Adrenal gland (tissue), 12 donors: Measurements from ENCODE around the gene PHF13. TPM values are rescaled to one million over a fixed set of nuclear protein-coding genes. Genes with fewer than 3 reads are reported as not detected.
A peak's percentile ranks its signal among the peaks of the same experiment; 100 is the strongest.

Experiments used
- DNase-seq, 7 donors: peaks; one replicate each; pipeline ENCODE4 v3.0.0-alpha.2; 2019 to 2020
- H3K27ac ChIP-seq, 5 donors: fragments of 200-600 bp; sonication (generic) in 4 of 5; 1 replicate in 3 of 5; 2 replicates in 2 of 5; pipeline versions ENCODE4 v1.5.1 to v1.8.0; 2016 to 2020; ENCODE audit warnings: mild to moderate bottlenecking in 1 of 5
- H3K27me3 ChIP-seq: fragments of 200-600 bp; 2 replicates; pipeline ENCODE4 v1.8.0; 2021
- H3K36me3 ChIP-seq, 2 donors: fragments of 200-600 bp; replicated peaks in 1 of 2; 1 replicate in 1 of 2; 2 replicates in 1 of 2; pipeline versions ENCODE4 v1.5.1 to v1.8.0; 2018 to 2022
- H3K4me1 ChIP-seq, 2 donors: fragments of 200-600 bp; replicated peaks in 1 of 2; 1 replicate in 1 of 2; 2 replicates in 1 of 2; pipeline versions ENCODE4 v1.5.1 to v1.8.0; 2018 to 2021
- H3K4me3 ChIP-seq, 4 donors: fragments of 200-600 bp; sonication (generic) in 3 of 4; one replicate each; pipeline ENCODE4 v1.5.1; 2016 to 2018
- H3K9me3 ChIP-seq, 3 donors: fragments of 200-600 bp; sonication (generic) in 1 of 3; replicated peaks in 1 of 3; 1 replicate in 2 of 3; 2 replicates in 1 of 3; pipeline versions ENCODE4 v1.5.1 to v1.8.0; 2016 to 2021
- POLR2A ChIP-seq, 2 donors: fragments of 450-650 bp; IDR thresholded peaks; one replicate each; pipeline ENCODE4 v1.6.1; 2017; ENCODE audit warnings: antibody characterized with exemption in 2 of 2, mild to moderate bottlenecking in 2 of 2, moderate library complexity in 1 of 2
- WGBS, 4 donors: extraction: QIAGEN DNeasy Blood & Tissue Kit in 2 of 4; methylation state at CpG; one replicate each; pipeline versions ENCODE4 v1.1.5 to v1.1.7; 2013 to 2017; 5-methylcytosine and 5-hydroxymethylcytosine counted together
- intact Hi-C, 2 donors: fragments of 100-400 bp; cut with DNase I; formaldehyde crosslinking; loops; one replicate each; pipeline versions ENCODE4 v1.14.1 to v1.15.0; 2022 to 2023
- polyA plus RNA-seq, 3 donors: library from polyadenylated mRNA; stranded (reverse); fragments of 200-250 nt in 2 of 3; fragments of 350-450 nt in 1 of 3; fragmentation: Illumina TruSeq in 1 of 3; extraction: RNeasy Lipid Tissue Mini Kit (QIAGEN cat#74804) in 1 of 3; gene quantifications; one replicate each; pipeline ENCODE4 v1.2.3, GENCODE V29; 2013 to 2014
- total RNA-seq, 9 donors: library from RNA; depleted of rRNA in 4 of 9; stranded (reverse); fragments of >200 nt in 4 of 9; fragments of 120-200 nt in 1 of 9; fragmentation: NEBNext Ultra II Directional in 1 of 9; extraction: Animal tissue kit (Norgen Biotek cat#: 25700) in 1 of 9; gene quantifications; one replicate each; pipeline versions ENCODE4 v1.1.0 to v1.2.4, GENCODE V29; 2013 to 2023
- TF ChIP-seq, protein P1 (sequence below), 6 experiments: fragments of 450-650 bp in 4 of 6; fragments of 200-600 bp in 2 of 6; sonication (generic) in 1 of 6; IDR thresholded peaks; 1 replicate in 5 of 6; 2 replicates in 1 of 6; pipeline versions ENCODE4 v1.5.1 to v1.8.0; 2016 to 2021; ENCODE audit warnings: antibody characterized with exemption in 6 of 6, mild to moderate bottlenecking in 2 of 6, moderate library complexity in 1 of 6
- donor health status: healthy with polysubstance abuse.
- donor health status: Bipolar disorder and iron deficiency.
- donor health status: DM: yes; HTN: yes; CAD: no.
- donor health status: DM: no; HTN: no; CAD: no.
- donor health status: DM: no; HTN: no; CAD: no.
- donor health status: DM: yes; HTN: yes; CAD: no.

Gene PHF13
- total and polyA plus RNA-seq, 12 donors: 4.7 to 20.1 (median 12.9) TPM

DNA sequence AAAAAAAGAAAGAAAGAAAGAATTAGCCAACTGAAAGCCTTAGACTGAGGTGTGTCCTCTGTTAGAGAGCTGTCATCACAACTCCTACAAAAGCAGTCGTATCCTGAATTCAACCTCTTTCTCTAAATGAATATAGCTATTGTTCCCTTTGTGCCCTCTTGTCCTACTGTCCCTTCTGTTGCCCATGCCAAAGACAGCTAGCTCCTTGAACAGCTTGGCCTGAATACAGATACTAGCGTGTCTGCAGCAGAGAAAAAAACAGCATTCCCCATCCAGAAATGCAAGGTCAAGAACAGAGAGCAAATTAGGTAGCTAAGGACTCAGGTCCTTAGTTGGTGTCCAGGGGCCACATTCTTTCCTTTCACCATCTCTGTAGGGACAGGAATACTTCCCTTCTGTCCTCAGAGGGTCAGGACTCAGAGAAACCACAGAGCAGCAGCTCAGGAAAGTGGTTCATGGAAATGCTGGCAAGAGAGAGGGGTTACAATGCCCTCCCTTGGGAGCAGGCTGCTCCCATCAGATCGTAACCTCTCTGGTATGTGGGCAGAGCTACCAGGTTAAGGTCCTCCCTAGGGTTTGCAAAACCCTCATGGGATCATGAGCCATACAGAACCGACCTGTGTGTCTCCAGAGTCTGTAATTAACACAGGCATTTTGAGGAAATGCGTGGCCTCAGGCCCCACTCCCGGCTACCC, 35.6 kb upstream of the PHF13 start:
- H3K4me1 ChIP-seq: peaks cover 17 to 31% of the 10 kb centered on the region in 2 donors
- DNase-seq: no peak
- no peak overlapping the region for H3K27ac ChIP-seq
- intact Hi-C loops: no loop called here
- no peaks in the 10 kb centered on the region for H3K9me3 ChIP-seq
- H3K4me3 ChIP-seq: no peak overlapping the region
- H3K27me3 ChIP-seq: no peaks in the 10 kb centered on the region
- 73 to 84% (median 78%) methylated on average over 6 of the region's 6 CpGs for WGBS, 4 donors
- H3K36me3 ChIP-seq: no peaks in the 10 kb centered on the region
- TF ChIP-seq, protein P1, sequence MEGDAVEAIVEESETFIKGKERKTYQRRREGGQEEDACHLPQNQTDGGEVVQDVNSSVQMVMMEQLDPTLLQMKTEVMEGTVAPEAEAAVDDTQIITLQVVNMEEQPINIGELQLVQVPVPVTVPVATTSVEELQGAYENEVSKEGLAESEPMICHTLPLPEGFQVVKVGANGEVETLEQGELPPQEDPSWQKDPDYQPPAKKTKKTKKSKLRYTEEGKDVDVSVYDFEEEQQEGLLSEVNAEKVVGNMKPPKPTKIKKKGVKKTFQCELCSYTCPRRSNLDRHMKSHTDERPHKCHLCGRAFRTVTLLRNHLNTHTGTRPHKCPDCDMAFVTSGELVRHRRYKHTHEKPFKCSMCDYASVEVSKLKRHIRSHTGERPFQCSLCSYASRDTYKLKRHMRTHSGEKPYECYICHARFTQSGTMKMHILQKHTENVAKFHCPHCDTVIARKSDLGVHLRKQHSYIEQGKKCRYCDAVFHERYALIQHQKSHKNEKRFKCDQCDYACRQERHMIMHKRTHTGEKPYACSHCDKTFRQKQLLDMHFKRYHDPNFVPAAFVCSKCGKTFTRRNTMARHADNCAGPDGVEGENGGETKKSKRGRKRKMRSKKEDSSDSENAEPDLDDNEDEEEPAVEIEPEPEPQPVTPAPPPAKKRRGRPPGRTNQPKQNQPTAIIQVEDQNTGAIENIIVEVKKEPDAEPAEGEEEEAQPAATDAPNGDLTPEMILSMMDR (IDR thresholded peaks at IDR 0.05): no peak
- no peak for TF ChIP-seq POLR2A (IDR thresholded peaks at IDR 0.05)

DNA sequence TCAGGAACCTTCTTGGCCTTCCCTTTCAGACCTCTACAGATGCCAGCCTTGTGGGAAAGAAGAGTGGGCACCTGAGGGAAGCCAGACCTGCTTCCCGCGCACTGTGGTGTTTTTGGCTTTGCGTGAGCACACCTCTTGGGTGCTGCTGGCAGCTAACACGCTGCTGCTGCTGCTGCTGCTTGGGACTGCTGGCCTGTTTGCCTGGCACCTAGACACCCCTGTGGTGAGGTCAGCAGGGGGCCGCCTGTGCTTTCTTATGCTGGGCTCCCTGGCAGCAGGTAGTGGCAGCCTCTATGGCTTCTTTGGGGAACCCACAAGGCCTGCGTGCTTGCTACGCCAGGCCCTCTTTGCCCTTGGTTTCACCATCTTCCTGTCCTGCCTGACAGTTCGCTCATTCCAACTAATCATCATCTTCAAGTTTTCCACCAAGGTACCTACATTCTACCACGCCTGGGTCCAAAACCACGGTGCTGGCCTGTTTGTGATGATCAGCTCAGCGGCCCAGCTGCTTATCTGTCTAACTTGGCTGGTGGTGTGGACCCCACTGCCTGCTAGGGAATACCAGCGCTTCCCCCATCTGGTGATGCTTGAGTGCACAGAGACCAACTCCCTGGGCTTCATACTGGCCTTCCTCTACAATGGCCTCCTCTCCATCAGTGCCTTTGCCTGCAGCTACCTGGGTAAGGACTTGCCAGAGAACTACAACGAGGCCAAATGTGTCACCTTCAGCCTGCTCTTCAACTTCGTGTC, 34.7 kb upstream of the PHF13 start:
- 88 to 93% (median 89%) methylated on average over 9 to 14 of the region's 14 CpGs for WGBS, 4 donors
- Histone ChIP-seq H3K36me3 (no peaks in the 10 kb centered on the region), H3K4me3 (peak overlapping the region in 1 of 4 donors; percentile 91), H3K9me3 (no peaks in the 10 kb centered on the region), H3K27me3 (no peaks in the 10 kb centered on the region), H3K4me1 (peaks cover 17 to 31% of the 10 kb centered on the region in 2 donors), H3K27ac (peak overlapping the region in 3 of 5 donors; percentile 86 to 97 (median 95))
- TF ChIP-seq POLR2A (IDR thresholded peaks at IDR 0.05): no peak
- TF ChIP-seq, protein P1 (IDR thresholded peaks at IDR 0.05): no peak
- intact Hi-C loops: no loop called here
- DNase-seq: peak in 1 of 7 donors; percentile 24

DNA sequence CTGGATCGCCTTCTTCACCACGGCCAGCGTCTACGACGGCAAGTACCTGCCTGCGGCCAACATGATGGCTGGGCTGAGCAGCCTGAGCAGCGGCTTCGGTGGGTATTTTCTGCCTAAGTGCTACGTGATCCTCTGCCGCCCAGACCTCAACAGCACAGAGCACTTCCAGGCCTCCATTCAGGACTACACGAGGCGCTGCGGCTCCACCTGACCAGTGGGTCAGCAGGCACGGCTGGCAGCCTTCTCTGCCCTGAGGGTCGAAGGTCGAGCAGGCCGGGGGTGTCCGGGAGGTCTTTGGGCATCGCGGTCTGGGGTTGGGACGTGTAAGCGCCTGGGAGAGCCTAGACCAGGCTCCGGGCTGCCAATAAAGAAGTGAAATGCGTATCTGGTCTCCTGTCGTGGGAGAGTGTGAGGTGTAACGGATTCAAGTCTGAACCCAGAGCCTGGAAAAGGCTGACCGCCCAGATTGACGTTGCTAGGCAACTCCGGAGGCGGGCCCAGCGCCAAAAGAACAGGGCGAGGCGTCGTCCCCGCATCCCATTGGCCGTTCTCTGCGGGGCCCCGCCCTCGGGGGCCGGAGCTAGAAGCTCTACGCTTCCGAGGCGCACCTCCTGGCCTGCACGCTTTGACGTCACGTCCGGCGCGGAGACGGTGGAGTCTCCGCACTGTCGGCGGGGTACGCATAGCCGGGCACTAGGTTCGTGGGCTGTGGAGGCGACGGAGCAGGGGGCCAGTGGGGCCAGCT, 34.0 kb upstream of the PHF13 start, which contains the start of gene ZBTB48:
ZBTB48 (plus strand) TSS at position 621 of the 745 bp plus-strand sequence. CDS start 616 bp downstream, outside the sequence.
- intact Hi-C loops: no loop called here
- TF ChIP-seq POLR2A (IDR thresholded peaks at IDR 0.05): peak; percentile 75 to 92
- TF ChIP-seq, protein P1 (IDR thresholded peaks at IDR 0.05): no peak
- peak within 1 kb of the TSS; percentile 26 to 97 (median 86) for H3K27ac ChIP-seq
- WGBS, 4 donors: 5 to 37% (median 13%) methylated on average over 16 to 58 of the region's 58 CpGs
- H3K27me3 ChIP-seq: no peaks in the 10 kb centered on the region
- peak within 1 kb of the TSS; percentile 26 to 91 (median 72) for H3K4me3 ChIP-seq
- H3K9me3 ChIP-seq: no peaks in the 10 kb centered on the region
- H3K36me3 ChIP-seq: no peaks in the 10 kb centered on the region
- peaks cover 17 to 31% of the 10 kb centered on the region in 2 donors for H3K4me1 ChIP-seq
- peak; percentile 99 to 100 (median 100) for DNase-seq
